Omental fat pad (tissue), 4 donors: ENCODE measurements around the gene KDM4C. TPM values are rescaled to one million over a fixed set of nuclear protein-coding genes. Genes with fewer than 3 reads are reported as not detected.

Experiments
- ATAC-seq: fragments of 150-250 bp; one replicate; pipeline ENCODE4 v1.9.1; 2016; ENCODE audit warnings: mild to moderate bottlenecking, moderate library complexity; ENCODE audit not compliant: low FRiP score
- DNase-seq: peaks from one replicate; pipeline ENCODE4 v3.0.0-alpha.2; 2019; ENCODE audit warnings: low spot score
- CTCF ChIP-seq, 3 donors: fragments of 450-650 bp; IDR thresholded peaks; one replicate each; pipeline ENCODE4 v1.5.1; 2016 to 2017; ENCODE audit warnings: antibody characterized with exemption in 3 of 3, mild to moderate bottlenecking in 3 of 3, moderate library complexity in 2 of 3
- total RNA-seq, 4 donors: library from RNA; depleted of rRNA; stranded (reverse); fragments of >200 nt; gene quantifications; one replicate each; pipeline ENCODE4 v1.1.0, GENCODE V29; 2016

The KDM4C gene
- total RNA-seq, 4 donors from 2014 or later, result 24.9 to 37.0 (median 32.0) TPM

GRCh38 chr9:7164440-7165330 lies 406.9 kb downstream of the KDM4C start:
- no peak for TF ChIP-seq CTCF (IDR thresholded peaks at IDR 0.05)
- DNase-seq (no peak), ATAC-seq (no peak)

GRCh38 chr9:7165331-7165975 lies 407.7 kb downstream of the KDM4C start:
- ATAC-seq (no peak), DNase-seq (no peak)
- no peak for TF ChIP-seq CTCF (IDR thresholded peaks at IDR 0.05)

GRCh38 chr9:7166074-7166473 lies 408.3 kb downstream of the KDM4C start:
- DNase-seq (no peak), ATAC-seq (no peak)

GRCh38 chr9:7169717-7170389 lies 412.1 kb downstream of the KDM4C start:
- DNase-seq (no peak), ATAC-seq (no peak)
- TF ChIP-seq CTCF (IDR thresholded peaks at IDR 0.05), result no peak

More at GRCh38 chr9:7166074-7166473, 408.3 kb downstream of the KDM4C start:
- TF ChIP-seq CTCF (IDR thresholded peaks at IDR 0.05), result no peak

- ATAC-seq (no peak), DNase-seq (no peak)
- no peak for TF ChIP-seq CTCF (IDR thresholded peaks at IDR 0.05)
Observed at GRCh38 chr9:7171396-7172153, 413.8 kb downstream of the KDM4C start.
